ENCODE measurements around the gene SMIM35. TPM values are rescaled to one million over a fixed set of nuclear protein-coding genes. Genes with fewer than 3 reads are reported as not detected.
A peak's percentile ranks its signal among the peaks of the same experiment; 100 is the strongest.

Gene SMIM35
- total and polyA plus RNA-seq, 2 of the 13 experiments (the other 11 are each of a cell fraction or from before 2014, with no cell fraction given), result not detected

GRCh38 chr11:118092907-118093571 lies 6.3 kb upstream of the SMIM35 start (continued):
- TF ChIP-seq MYPOP (CRISPR knock-in tag; IDR thresholded peaks at IDR 0.05), result no peak
- peak; percentile 39 for TF ChIP-seq HOXA3 (CRISPR knock-in tag; IDR thresholded peaks at IDR 0.05)
- 0 out of 2 replicates have a peak, but pooled peaks have one; percentile 26 for TF ChIP-seq ZGPAT (CRISPR knock-in tag; IDR thresholded peaks at IDR 0.05)
- peak; percentile 50; the same call in 1 of the 2 replicates for TF ChIP-seq NCOR1 (IDR thresholded peaks at IDR 0.05; ENCODE audit: borderline replicate concordance, low read length)
- TF ChIP-seq ARID5B (CRISPR knock-in tag; IDR thresholded peaks at IDR 0.05), result peak; percentile 83
- TF ChIP-seq ZNF136 (CRISPR knock-in tag; IDR thresholded peaks at IDR 0.05; ENCODE audit: low read depth), result no peak
- TF ChIP-seq PHF8 (CRISPR knock-in tag; IDR thresholded peaks at IDR 0.05), result 0 out of 2 replicates have a peak, but pooled peaks have one; percentile 24
- no peak for TF ChIP-seq HBP1 (CRISPR knock-in tag; IDR thresholded peaks at IDR 0.05; ENCODE audit: low read depth)
- peak; percentile 64; the same call in 1 of the 2 replicates for TF ChIP-seq ZFX (CRISPR knock-in tag; IDR thresholded peaks at IDR 0.05; ENCODE audit: low read depth)
- peak; percentile 83 for TF ChIP-seq ZNF768 (CRISPR knock-in tag; IDR thresholded peaks at IDR 0.05)
- peak; percentile 47; the same call in 1 of the 2 replicates for TF ChIP-seq NCOA2 (CRISPR knock-in tag; IDR thresholded peaks at IDR 0.05)
- no peak for TF ChIP-seq SOX6 (IDR thresholded peaks at IDR 0.05)
- TF ChIP-seq SOX6 (CRISPR knock-in tag; IDR thresholded peaks at IDR 0.05), result peak; percentile 85
- peak; percentile 22; the same call in 1 of the 2 replicates for TF ChIP-seq TBX2 (CRISPR knock-in tag; IDR thresholded peaks at IDR 0.05; ENCODE audit: borderline replicate concordance)
- TF ChIP-seq ZNF883 (CRISPR knock-in tag; IDR thresholded peaks at IDR 0.05; ENCODE audit: not compliant biosample characterization), result no peak
- peak; percentile 82 for TF ChIP-seq BCL6 (CRISPR knock-in tag; IDR thresholded peaks at IDR 0.05)
- TF ChIP-seq NR2F1 (CRISPR knock-in tag; IDR thresholded peaks at IDR 0.05), result peak; percentile 62 to 83; a peak in 3 of 4 replicates
- TF ChIP-seq MAX (IDR thresholded peaks at IDR 0.05), result peak; percentile 66
- peak; percentile 36; the same call in 1 of the 2 replicates for TF ChIP-seq ZNF274 (CRISPR knock-in tag; IDR thresholded peaks at IDR 0.05)
- TF ChIP-seq SALL1 (CRISPR knock-in tag; IDR thresholded peaks at IDR 0.05), result peak; percentile 40
- no peak for TF ChIP-seq U2AF1 (optimal IDR thresholded peaks at IDR 0.05; ENCODE audit: low read depth, low read length)
- TF ChIP-seq PHF21A (CRISPR knock-in tag; IDR thresholded peaks at IDR 0.05), result peak; percentile 18; the same call in 1 of the 2 replicates
- no peak for TF ChIP-seq ZNF7 (CRISPR knock-in tag; IDR thresholded peaks at IDR 0.05)
